Mesenchymal stem cell (in vitro differentiated cells and primary cell): ENCODE results near the gene ME2.

ENCODE experiments used
- DNase-seq: peaks from one replicate; pipeline ENCODE4 v3.0.0-alpha.2; 2013
- H2AFZ ChIP-seq: one replicate; pipeline ENCODE4 v1.6.1; 2013; ENCODE audit warnings: low read depth, mild to moderate bottlenecking, control low read depth, inconsistent platforms, low read length, moderate library complexity
- H2AK5ac ChIP-seq: 2 replicates; pipeline ENCODE4 v1.6.1; 2013; ENCODE audit warnings: low read length, moderate library complexity, mild to moderate bottlenecking, inconsistent platforms; ENCODE audit not compliant: severe bottlenecking
- H2BK120ac ChIP-seq: one replicate; pipeline ENCODE4 v1.6.1; 2013; ENCODE audit warnings: low read depth, mild to moderate bottlenecking, inconsistent platforms, low read length, moderate library complexity
- H2BK12ac ChIP-seq, 2 experiments: one replicate each; pipeline ENCODE4 v1.6.1; 2013; ENCODE audit warnings: inconsistent platforms in 2 of 2, low read length in 2 of 2, mild to moderate bottlenecking in 2 of 2, moderate library complexity in 2 of 2, control low read depth in 1 of 2
- H2BK15ac ChIP-seq: one replicate; pipeline ENCODE4 v1.6.1; 2013; ENCODE audit warnings: mild to moderate bottlenecking, low read depth, inconsistent platforms; ENCODE audit not compliant: poor library complexity, severe bottlenecking
- H2BK5ac ChIP-seq: 2 replicates; pipeline ENCODE4 v1.6.1; 2013; ENCODE audit warnings: low read depth, mild to moderate bottlenecking, low read length, control low read depth, inconsistent platforms; ENCODE audit not compliant: poor library complexity, severe bottlenecking
- H3K14ac ChIP-seq, 2 experiments: one replicate each; pipeline ENCODE4 v1.6.1; 2013; ENCODE audit warnings: inconsistent platforms in 2 of 2, low read length in 2 of 2, control low read depth in 1 of 2, mild to moderate bottlenecking in 1 of 2, moderate library complexity in 1 of 2
- H3K18ac ChIP-seq, 2 experiments: one replicate each; pipeline ENCODE4 v1.6.1; 2013; ENCODE audit warnings: inconsistent platforms in 2 of 2, low read length in 2 of 2, control low read depth in 1 of 2, low read depth in 1 of 2, mild to moderate bottlenecking in 1 of 2
- H3K23ac ChIP-seq, 2 experiments: one replicate each; pipeline ENCODE4 v1.6.1; 2013; ENCODE audit warnings: inconsistent platforms in 2 of 2, low read length in 2 of 2, mild to moderate bottlenecking in 2 of 2, moderate library complexity in 2 of 2, control low read depth in 1 of 2
- H3K27ac ChIP-seq: 2 replicates; pipeline ENCODE4 v1.5.1; 2013; ENCODE audit warnings: mild to moderate bottlenecking, moderate library complexity, low read length, control low read depth, inconsistent platforms; ENCODE audit not compliant: poor library complexity, severe bottlenecking
- H3K27me3 ChIP-seq, 2 experiments: 2 replicates each; pipeline versions ENCODE4 v1.6.1 to v1.7.0; 2013; ENCODE audit warnings: low read length in 2 of 2, mild to moderate bottlenecking in 2 of 2, moderate library complexity in 2 of 2, control low read depth in 1 of 2, inconsistent platforms in 1 of 2; ENCODE audit not compliant: control insufficient read depth in 1 of 2, insufficient read depth in 1 of 2
- H3K36me3 ChIP-seq, 2 experiments: 2 replicates each; pipeline versions ENCODE4 v1.6.1 to v1.7.0; 2013; ENCODE audit warnings: low read length in 2 of 2, control low read depth in 1 of 2, inconsistent platforms in 1 of 2, low read depth in 1 of 2, mild to moderate bottlenecking in 1 of 2; ENCODE audit not compliant: insufficient read depth in 2 of 2, control insufficient read depth in 1 of 2
- H3K4ac ChIP-seq, 2 experiments: one replicate each; pipeline ENCODE4 v1.6.1; 2013; ENCODE audit warnings: inconsistent platforms in 2 of 2, low read length in 2 of 2, mild to moderate bottlenecking in 2 of 2, moderate library complexity in 2 of 2, control low read depth in 1 of 2, low read depth in 1 of 2
- H3K4me1 ChIP-seq: 2 replicates; pipeline ENCODE4 v1.6.1; 2013; ENCODE audit warnings: low read depth, low read length, control low read depth; ENCODE audit not compliant: control insufficient read depth, insufficient read depth
- H3K4me2 ChIP-seq: 2 replicates; pipeline ENCODE4 v1.6.1; 2013; ENCODE audit warnings: low read length, mild to moderate bottlenecking, inconsistent platforms; ENCODE audit not compliant: poor library complexity, severe bottlenecking
- H3K4me3 ChIP-seq, 2 experiments: 2 replicates each; pipeline versions ENCODE4 v1.5.1 to v1.7.0; 2013; ENCODE audit warnings: low read length in 2 of 2, mild to moderate bottlenecking in 2 of 2, control low read depth in 1 of 2, low read depth in 1 of 2; ENCODE audit not compliant: insufficient read depth in 1 of 2
- H3K79me1 ChIP-seq: replicated peaks from 2 replicates; pipeline ENCODE4 v1.6.1; 2013; ENCODE audit warnings: mild to moderate bottlenecking, control low read depth, low read length, inconsistent platforms; ENCODE audit not compliant: poor library complexity, severe bottlenecking
- H3K9ac ChIP-seq: 2 replicates; pipeline ENCODE4 v1.7.0; 2013; ENCODE audit warnings: mild to moderate bottlenecking, low read length, moderate library complexity
- H3K9me3 ChIP-seq: 2 replicates; pipeline ENCODE4 v1.7.0; 2013; ENCODE audit warnings: mild to moderate bottlenecking, low read length; ENCODE audit not compliant: control insufficient read depth
- H4K8ac ChIP-seq: one replicate; pipeline ENCODE4 v1.6.1; 2013; ENCODE audit warnings: inconsistent platforms, mild to moderate bottlenecking, low read length, moderate library complexity
- H4K91ac ChIP-seq: one replicate; pipeline ENCODE4 v1.6.1; 2013; ENCODE audit warnings: mild to moderate bottlenecking, low read length, inconsistent platforms
- WGBS: methylation state at CpG from one replicate; pipeline ENCODE4 v1.1.7; 2013; ENCODE audit warnings: mixed read lengths; 5-methylcytosine and 5-hydroxymethylcytosine counted together

The ME2 gene

GRCh38 chr18:50953822-50954221 lies 74.9 kb downstream of the ME2 start:
- no peak overlapping the region for H3K9ac ChIP-seq

GRCh38 chr18:50955253-50955652 lies 76.3 kb downstream of the ME2 start:
- no peak overlapping the region for H2AFZ ChIP-seq
- no peak overlapping the region for H3K27ac ChIP-seq
- H4K91ac ChIP-seq, result no peak overlapping the region
- H3K14ac ChIP-seq, result no peak overlapping the region
- no peak overlapping the region for H3K4me3 ChIP-seq
- no peak overlapping the region for H3K4me2 ChIP-seq
- H2BK5ac ChIP-seq, result no peak overlapping the region
- H2BK15ac ChIP-seq, result no peak overlapping the region
- peaks cover 0 to 3% of the 10 kb centered on the region in 2 experiments for H3K27me3 ChIP-seq
- 81% methylated on average over 4 of the region's 4 CpGs for WGBS
- no peak overlapping the region for H3K18ac ChIP-seq
- no peak overlapping the region for H2BK120ac ChIP-seq
- H2BK12ac ChIP-seq, result no peak overlapping the region
- H4K8ac ChIP-seq, result no peak overlapping the region
- no peaks in the 10 kb centered on the region for H3K4me1 ChIP-seq
- no peak overlapping the region for H3K4ac ChIP-seq
- no peaks in the 10 kb centered on the region for H3K36me3 ChIP-seq
- H3K9ac ChIP-seq, result no peak overlapping the region
- H3K9me3 ChIP-seq, result peaks cover 3% of the 10 kb centered on the region
- H3K23ac ChIP-seq, result no peak overlapping the region
- DNase-seq, result no peak
- no peak overlapping the region for H2AK5ac ChIP-seq
- H3K79me1 ChIP-seq, result no peaks in the 10 kb centered on the region

More at GRCh38 chr18:50953822-50954221, 74.9 kb downstream of the ME2 start:
- Histone ChIP-seq H3K9me3 (peaks cover 3% of the 10 kb centered on the region), H4K8ac (no peak overlapping the region), H2BK15ac (no peak overlapping the region), H3K27ac (no peak overlapping the region), H2AFZ (no peak overlapping the region), H3K27me3 (peaks cover 0 to 3% of the 10 kb centered on the region in 2 experiments), H3K4ac (no peak overlapping the region), H3K36me3 (no peaks in the 10 kb centered on the region), H3K4me3 (no peak overlapping the region), H3K18ac (no peak overlapping the region), H3K23ac (no peak overlapping the region), H3K79me1 (no peaks in the 10 kb centered on the region), H4K91ac (no peak overlapping the region), H2BK12ac (no peak overlapping the region), H3K4me2 (no peak overlapping the region), H3K14ac (no peak overlapping the region), H2BK120ac (no peak overlapping the region), H3K4me1 (no peaks in the 10 kb centered on the region), H2BK5ac (no peak overlapping the region), H2AK5ac (no peak overlapping the region)
- DNase-seq, result no peak
- 100% methylated on average over 1 of the region's 3 CpGs for WGBS

- Histone ChIP-seq H3K18ac (no peak overlapping the region), H3K23ac (no peak overlapping the region), H3K4me2 (no peak overlapping the region), H3K36me3 (no peaks in the 10 kb centered on the region), H3K9me3 (peaks cover 8% of the 10 kb centered on the region), H2AFZ (no peak overlapping the region), H4K8ac (no peak overlapping the region), H3K4me1 (no peaks in the 10 kb centered on the region), H3K9ac (no peak overlapping the region), H3K27ac (no peak overlapping the region), H3K79me1 (no peaks in the 10 kb centered on the region), H3K4ac (no peak overlapping the region), H4K91ac (no peak overlapping the region), H3K4me3 (no peak overlapping the region), H2BK5ac (no peak overlapping the region), H3K14ac (no peak overlapping the region), H3K27me3 (peaks cover 0 to 3% of the 10 kb centered on the region in 2 experiments), H2BK15ac (no peak overlapping the region), H2BK12ac (no peak overlapping the region), H2BK120ac (no peak overlapping the region), H2AK5ac (no peak overlapping the region)
- WGBS, result 97% methylated on average over 3 of the region's 3 CpGs
- DNase-seq, result no peak
These were observed 77.2 kb downstream of the ME2 start for GRCh38 chr18:50956116-50956515.

- no peak overlapping the region for H3K9ac ChIP-seq
- no peak overlapping the region for H3K4me2 ChIP-seq
- no peak overlapping the region for H3K14ac ChIP-seq
- H3K4ac ChIP-seq, result no peak overlapping the region
- H2BK15ac ChIP-seq, result no peak overlapping the region
- no peak overlapping the region for H3K4me3 ChIP-seq
- H3K36me3 ChIP-seq, result no peaks in the 10 kb centered on the region
- no peak overlapping the region for H2AFZ ChIP-seq
- H3K27ac ChIP-seq, result no peak overlapping the region
- H2BK5ac ChIP-seq, result no peak overlapping the region
- no peak for DNase-seq
- H3K18ac ChIP-seq, result no peak overlapping the region
- peaks cover 32% of the 10 kb centered on the region for H3K9me3 ChIP-seq
- H2BK12ac ChIP-seq, result no peak overlapping the region
- H3K4me1 ChIP-seq, result no peaks in the 10 kb centered on the region
- H3K79me1 ChIP-seq, result no peaks in the 10 kb centered on the region
- peaks cover 0 to 3% of the 10 kb centered on the region in 2 experiments for H3K27me3 ChIP-seq
- H2BK120ac ChIP-seq, result no peak overlapping the region
- H2AK5ac ChIP-seq, result no peak overlapping the region
- H3K23ac ChIP-seq, result no peak overlapping the region
- H4K8ac ChIP-seq, result no peak overlapping the region
- no peak overlapping the region for H4K91ac ChIP-seq
- WGBS, result no CpG with 5 or more reads among the region's 1 CpG
These were observed 83.1 kb downstream of the ME2 start for GRCh38 chr18:50961974-50962373.
